BJ (cell line): ENCODE results near the gene SMTNL2. TPM values are rescaled to one million over a fixed set of nuclear protein-coding genes. Genes with fewer than 3 reads are reported as not detected.

Experiments used
- CTCF ChIA-PET: fragments of 350-600 bp; formaldehyde crosslinking; extraction: SDS; loops from one replicate; lab custom pipeline; 2021; ENCODE audit warnings: antibody characterized with exemption, inconsistent platforms; lab: Yijun Ruan, JAX
- POLR2A ChIA-PET: fragments of 300-600 bp; sonication (Branson Sonifier 250); formaldehyde crosslinking; extraction: SDS; loops from one replicate; lab custom pipeline; 2021; ENCODE audit warnings: antibody characterized with exemption; lab: Charles Lee
- DNase-seq: peaks from one replicate; pipeline ENCODE4 v3.0.0-alpha.2; 2011; ENCODE audit warnings: low read depth
- H3K27me3 ChIP-seq: 2 replicates; pipeline ENCODE4 v1.6.0; 2011; ENCODE audit warnings: low read length; ENCODE audit not compliant: control insufficient read depth, insufficient read depth
- H3K36me3 ChIP-seq: 2 replicates; pipeline ENCODE4 v1.5.1; 2011; ENCODE audit warnings: low read length; ENCODE audit not compliant: control insufficient read depth, insufficient read depth
- H3K4me3 ChIP-seq: 2 replicates; pipeline ENCODE4 v1.5.1; 2011; ENCODE audit warnings: low read depth, mild to moderate bottlenecking, control low read depth, low read length
- polyA plus RNA-seq: library from polyadenylated mRNA; depleted of rRNA; stranded (reverse); fragments of >200 nt; gene quantifications from 2 replicates; pipeline ENCODE4 v1.2.3, GENCODE V29; 2011
- TF ChIP-seq, protein P1 (sequence below): IDR thresholded peaks from 2 replicates; pipeline ENCODE4 v1.5.1; 2011; ENCODE audit warnings: low read depth, mild to moderate bottlenecking, control low read depth, inconsistent platforms, low read length, moderate library complexity; ENCODE audit not compliant: insufficient read depth

Gene SMTNL2
- polyA plus RNA-seq, 1 experiment: not detected

DNA sequence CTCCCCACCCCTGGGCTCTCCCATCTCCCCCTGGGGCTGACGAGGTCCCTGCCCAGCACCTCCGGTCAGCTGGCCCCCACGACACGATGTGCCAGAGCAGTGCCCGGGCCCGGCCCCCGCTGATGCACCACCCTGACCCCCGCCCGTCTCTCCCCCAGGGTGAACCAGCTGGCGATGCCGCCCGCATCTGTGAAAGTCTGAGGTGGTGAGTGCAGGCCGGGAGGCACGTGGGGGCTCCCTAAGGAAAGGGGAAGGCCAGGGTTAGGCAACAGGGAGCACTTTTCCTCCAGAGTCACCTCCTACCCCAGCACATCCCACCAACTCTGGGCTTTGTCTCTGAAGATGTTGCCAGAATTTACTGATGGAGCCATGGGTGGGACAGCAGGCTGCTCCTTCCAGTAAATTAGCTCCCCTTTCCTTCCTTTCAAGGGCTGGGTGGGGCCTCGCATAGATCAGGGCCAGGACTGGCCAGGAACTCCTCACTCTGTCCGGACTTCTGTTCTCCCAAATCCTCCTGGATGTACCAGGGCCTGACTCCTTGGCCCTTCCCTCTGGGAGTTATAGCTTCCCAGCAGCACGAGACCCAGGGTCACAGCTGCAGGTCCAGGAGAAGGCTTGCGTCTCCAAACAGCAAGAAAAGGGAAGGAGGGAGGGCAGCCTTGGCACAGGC is 47.5 kb upstream of the SMTNL2 start:
- POLR2A ChIA-PET: no interaction called here
- Histone ChIP-seq H3K36me3 (peaks cover 20% of the 10 kb centered on the region), H3K4me3 (no peak overlapping the region), H3K27me3 (no peaks in the 10 kb centered on the region)
- CTCF ChIA-PET: interaction anchor here (0.9 to 1.6 kb wide), 5 partner anchors 13 to 30 kb away, joined by 3 to 5 read pairs (median 4); partner anchors contain the start of genes GGT6 and MYBBP1A
- TF ChIP-seq, protein P1, sequence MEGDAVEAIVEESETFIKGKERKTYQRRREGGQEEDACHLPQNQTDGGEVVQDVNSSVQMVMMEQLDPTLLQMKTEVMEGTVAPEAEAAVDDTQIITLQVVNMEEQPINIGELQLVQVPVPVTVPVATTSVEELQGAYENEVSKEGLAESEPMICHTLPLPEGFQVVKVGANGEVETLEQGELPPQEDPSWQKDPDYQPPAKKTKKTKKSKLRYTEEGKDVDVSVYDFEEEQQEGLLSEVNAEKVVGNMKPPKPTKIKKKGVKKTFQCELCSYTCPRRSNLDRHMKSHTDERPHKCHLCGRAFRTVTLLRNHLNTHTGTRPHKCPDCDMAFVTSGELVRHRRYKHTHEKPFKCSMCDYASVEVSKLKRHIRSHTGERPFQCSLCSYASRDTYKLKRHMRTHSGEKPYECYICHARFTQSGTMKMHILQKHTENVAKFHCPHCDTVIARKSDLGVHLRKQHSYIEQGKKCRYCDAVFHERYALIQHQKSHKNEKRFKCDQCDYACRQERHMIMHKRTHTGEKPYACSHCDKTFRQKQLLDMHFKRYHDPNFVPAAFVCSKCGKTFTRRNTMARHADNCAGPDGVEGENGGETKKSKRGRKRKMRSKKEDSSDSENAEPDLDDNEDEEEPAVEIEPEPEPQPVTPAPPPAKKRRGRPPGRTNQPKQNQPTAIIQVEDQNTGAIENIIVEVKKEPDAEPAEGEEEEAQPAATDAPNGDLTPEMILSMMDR: no peak
- no peak for DNase-seq

DNA sequence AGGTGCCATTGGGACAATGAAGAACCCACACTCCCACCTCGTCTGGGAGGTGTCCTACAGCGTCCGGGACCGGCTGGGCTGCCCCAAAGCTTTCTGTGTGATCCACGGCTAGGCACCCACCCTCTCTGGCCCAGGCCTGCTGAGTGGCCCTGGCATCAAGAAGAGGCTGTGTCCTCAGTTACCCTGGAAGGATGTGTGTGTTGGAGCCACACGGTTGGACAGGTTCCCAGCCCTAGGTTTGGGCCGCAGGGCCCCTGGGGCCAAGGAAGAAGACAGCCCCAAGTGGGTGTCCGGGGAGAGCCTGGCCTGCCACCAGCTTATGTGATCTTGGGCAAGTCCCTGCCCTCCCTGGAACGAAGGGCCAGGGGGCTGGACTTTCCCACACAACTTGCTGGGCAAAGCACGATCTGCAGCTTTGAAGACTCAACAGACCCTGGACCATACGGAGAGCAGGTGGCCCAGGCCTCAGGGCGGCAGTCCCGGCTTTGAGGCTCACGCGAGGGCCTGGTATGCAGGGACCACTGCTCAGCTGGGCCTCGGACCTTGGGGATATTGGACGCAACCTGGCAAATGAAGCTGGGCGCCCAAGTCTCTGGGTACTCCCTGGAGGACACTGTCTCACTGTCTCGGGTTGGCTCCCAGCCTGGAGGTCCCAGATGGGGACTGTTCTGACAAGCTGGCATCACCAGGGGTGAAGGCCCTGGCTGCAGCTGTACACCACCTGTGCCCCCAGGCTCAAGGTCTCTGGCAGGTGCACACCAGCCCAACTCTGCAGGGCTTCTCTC is 46.7 kb upstream of the SMTNL2 start:
- ChIA-PET CTCF (interaction anchor here (0.9 to 1.6 kb wide), 4 partner anchors 13 to 29 kb away, joined by 3 to 5 read pairs (median 4); partner anchors contain the start of genes GGT6 and MYBBP1A), POLR2A (no interaction called here)
- peaks cover 23% of the 10 kb centered on the region for H3K36me3 ChIP-seq
- H3K27me3 ChIP-seq: no peaks in the 10 kb centered on the region
- TF ChIP-seq, protein P1: no peak
- no peak overlapping the region for H3K4me3 ChIP-seq
- no peak for DNase-seq

DNA sequence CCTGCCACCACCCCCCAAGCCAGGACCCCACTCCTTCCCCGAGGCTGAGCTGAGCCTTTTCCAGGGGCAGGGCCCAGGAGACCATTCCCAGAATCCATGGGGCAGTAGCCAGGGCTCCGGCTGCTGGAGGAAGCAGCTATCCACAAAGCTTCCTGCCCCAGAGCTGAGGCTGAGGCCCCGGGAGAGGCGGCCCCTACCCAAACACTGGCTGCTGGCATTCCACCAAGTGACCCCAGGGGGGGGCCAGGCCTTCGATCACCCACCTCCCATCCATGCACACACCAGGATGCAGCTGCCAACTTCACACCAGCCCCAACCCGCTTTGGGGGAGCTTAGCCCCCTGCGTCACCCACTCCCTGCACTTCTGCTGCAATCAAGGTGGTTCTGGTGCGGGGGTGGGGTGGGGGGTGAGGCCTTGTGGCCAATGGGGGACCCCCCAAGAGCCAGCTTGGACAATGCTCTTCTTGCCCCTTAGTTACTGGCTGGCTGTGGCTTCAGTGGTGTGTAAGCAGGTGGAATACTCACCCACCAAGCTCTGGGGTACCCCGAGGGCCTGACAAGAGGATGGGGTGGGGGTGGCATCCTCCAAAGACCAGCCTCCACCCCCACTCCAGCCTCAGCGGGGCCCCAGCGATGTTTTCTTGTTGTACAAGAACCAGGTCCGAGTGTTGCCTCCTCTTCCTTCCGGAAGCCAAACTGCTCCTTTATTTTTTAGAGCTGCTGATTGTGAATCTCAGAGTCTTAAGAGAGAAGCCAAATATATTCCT is 45.9 kb upstream of the SMTNL2 start:
- Histone ChIP-seq H3K4me3 (no peak overlapping the region), H3K27me3 (no peaks in the 10 kb centered on the region), H3K36me3 (peaks cover 28% of the 10 kb centered on the region)
- TF ChIP-seq, protein P1: no peak
- DNase-seq: no peak
- ChIA-PET CTCF (interaction anchor here (1.3 to 1.6 kb wide), 3 partner anchors 16 to 29 kb away, joined by 4 to 5 read pairs (median 5); partner anchors contain the start of genes GGT6 and MYBBP1A), POLR2A (no interaction called here)

DNA sequence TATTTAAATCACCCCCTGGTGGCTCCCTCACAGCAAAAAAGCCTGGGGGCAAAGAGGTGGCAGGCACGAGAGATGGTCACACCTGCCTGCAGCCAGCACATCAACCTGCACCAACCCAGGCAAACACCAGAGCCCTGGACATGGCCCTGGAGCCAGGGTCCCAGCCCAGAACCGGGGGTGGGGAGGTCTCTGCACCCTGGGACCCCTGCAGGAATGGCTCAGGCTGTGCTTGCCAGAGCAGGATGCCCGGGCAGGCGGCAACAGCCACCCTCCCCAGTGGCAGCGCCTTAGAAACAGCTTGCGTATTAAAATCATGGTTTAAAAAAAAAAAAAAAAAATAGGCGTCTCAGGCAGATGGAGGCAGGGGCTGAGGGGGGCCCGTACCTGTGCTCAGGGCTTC is 45.3 kb upstream of the SMTNL2 start:
- DNase-seq: no peak

More for the DNA sequence above, 45.3 kb upstream of the SMTNL2 start:
- Histone ChIP-seq H3K4me3 (no peak overlapping the region), H3K36me3 (peaks cover 31% of the 10 kb centered on the region), H3K27me3 (no peaks in the 10 kb centered on the region)
- POLR2A ChIA-PET: no interaction called here
- CTCF ChIA-PET: no interaction called here
- TF ChIP-seq, protein P1: no peak
